HG03025 (cell line): ENCODE measurements around the gene OR6Y1.

Source experiments
- ATAC-seq: cut with Tn5 transposase; IDR thresholded peaks from one replicate; pipeline ENCODE4 v1.9.1; 2021; ENCODE audit warnings: mild to moderate bottlenecking, moderate library complexity; ENCODE audit not compliant: unreplicated experiment, low FRiP score

The OR6Y1 gene

DNA sequence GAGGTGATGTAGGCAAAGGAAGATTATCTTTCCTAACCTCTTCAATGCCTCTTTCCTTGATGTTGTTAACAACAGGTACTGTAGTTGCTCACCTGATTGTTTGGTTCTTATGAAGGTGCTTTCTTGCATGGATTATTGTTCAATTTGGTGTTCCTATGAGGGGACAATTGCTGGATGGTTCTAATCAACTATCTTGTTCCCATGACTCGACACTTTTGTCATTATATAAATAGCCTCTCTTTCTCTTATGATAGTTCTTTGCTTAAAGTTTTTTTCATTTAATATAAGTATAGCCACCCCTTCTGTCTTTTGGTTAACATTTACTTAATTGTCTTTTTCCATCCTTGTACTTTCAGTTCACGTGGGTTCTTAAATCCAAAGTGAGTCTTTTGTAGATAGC, 46.7 kb downstream of the OR6Y1 start:
- ATAC-seq: no peak

DNA sequence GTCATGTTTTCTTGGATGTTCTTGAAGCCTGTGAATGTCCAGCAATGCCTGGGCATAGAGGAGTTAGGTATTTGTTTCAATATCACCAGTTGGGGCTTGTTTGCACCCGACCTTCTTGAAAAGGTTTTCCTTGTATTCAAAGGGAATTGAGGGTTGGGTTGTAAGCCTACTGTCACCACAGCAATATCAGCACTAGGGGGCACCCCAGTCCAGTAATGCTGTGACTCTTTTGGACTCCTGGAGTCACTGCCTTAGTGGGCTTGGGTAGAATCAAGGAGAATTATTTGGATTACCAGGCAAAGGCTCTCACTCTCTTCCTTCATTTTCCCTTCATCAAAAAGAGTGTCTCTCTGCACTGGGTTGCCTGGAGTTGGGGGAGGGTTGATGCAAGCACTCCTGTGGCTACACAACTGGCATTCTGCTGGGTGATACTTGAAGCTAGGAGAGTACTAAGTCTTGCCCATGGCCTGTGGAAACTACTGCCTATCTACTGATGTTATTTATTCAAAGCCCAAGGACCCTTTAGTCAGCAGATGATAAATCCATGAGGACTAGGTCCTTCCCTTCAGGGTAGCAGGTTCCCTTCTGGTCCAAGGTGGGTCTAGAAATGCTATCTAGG, 47.7 kb downstream of the OR6Y1 start:
- no peak for ATAC-seq

DNA sequence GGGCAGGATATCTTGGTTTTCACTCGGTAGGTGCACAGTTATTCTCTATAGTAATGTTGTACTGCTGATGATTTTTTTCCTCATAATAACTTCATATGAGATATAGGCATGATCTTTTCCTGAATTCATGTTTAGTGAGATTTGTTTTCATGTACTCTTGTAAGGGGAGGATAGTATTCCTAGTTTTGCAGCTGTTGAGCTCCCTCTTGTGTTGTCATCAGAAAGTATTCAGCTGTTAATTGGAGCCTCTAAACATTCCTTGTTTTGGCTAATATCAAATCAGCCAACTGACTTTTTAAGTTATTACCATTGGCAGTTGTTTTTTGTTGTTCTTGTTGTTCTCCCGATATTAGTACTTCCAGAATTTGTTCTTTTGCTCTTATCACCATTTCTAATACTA, 57.8 kb downstream of the OR6Y1 start:
- no peak for ATAC-seq

DNA sequence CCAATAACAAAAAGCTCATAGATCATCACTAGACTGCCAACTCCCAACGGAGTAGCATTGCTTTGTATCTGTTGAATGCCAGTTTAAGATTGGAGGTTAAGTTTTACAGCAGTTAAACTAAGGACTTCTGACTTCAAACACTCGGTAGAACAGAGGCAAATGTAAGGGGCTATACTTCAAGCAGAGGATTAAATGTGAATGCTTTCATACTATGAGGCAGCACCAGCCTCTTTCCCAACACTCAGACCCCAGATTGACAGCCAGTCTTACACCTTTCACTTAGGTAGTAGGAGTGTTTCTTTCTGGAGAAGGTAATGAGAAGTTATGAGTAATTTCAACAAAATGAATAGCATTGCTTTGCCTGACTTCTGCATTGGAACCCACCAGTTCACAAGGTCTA, 59.4 kb downstream of the OR6Y1 start:
- no peak for ATAC-seq
